Endothelial cell of umbilical vein (primary cell): ENCODE measurements around the gene PHC1.

ENCODE experiments used
- GATA2 ChIP-seq: IDR thresholded peaks from 2 replicates; pipeline ENCODE4 v1.7.0; 2011; ENCODE audit warnings: low read depth, mild to moderate bottlenecking, moderate library complexity, mixed read lengths, low read length; ENCODE audit not compliant: insufficient read length, insufficient read depth
- POLR2A ChIP-seq: IDR thresholded peaks from 2 replicates; pipeline ENCODE4 v1.6.1; 2012; ENCODE audit warnings: low read depth, mild to moderate bottlenecking, control low read depth, low read length
- TF ChIP-seq, protein P1 (sequence below), 2 donors: IDR thresholded peaks; 1 replicate in 1 of 2; 2 replicates in 1 of 2; pipeline ENCODE4 v1.5.1; 2011; ENCODE audit warnings: low read length in 2 of 2, mild to moderate bottlenecking in 2 of 2, moderate library complexity in 2 of 2, control low read depth in 1 of 2, inconsistent platforms in 1 of 2, low read depth in 1 of 2; ENCODE audit not compliant: insufficient read depth in 1 of 2; ENCODE audit errors: extremely low read depth in 1 of 2

DNA sequence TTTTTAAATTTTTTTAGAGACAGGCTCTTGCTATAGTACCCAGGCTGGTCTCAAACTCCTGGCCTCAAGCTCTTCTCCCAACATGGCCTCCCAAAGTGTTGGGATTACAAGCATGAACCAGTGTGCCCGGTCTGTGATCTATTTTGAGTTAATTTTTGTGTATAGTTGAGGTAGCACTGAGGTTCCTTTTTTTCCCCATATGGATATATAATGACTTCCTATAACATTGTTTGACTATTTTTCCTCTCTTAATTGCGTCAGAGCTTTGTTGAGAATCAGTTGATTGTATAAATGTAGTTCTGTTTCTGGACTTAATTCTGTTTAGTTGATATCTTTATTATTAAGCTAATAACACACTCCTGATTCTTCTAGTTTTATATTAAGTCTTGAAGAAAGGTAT, 43.8 kb downstream of the PHC1 start:
- no peak for TF ChIP-seq POLR2A
- TF ChIP-seq, protein P1, sequence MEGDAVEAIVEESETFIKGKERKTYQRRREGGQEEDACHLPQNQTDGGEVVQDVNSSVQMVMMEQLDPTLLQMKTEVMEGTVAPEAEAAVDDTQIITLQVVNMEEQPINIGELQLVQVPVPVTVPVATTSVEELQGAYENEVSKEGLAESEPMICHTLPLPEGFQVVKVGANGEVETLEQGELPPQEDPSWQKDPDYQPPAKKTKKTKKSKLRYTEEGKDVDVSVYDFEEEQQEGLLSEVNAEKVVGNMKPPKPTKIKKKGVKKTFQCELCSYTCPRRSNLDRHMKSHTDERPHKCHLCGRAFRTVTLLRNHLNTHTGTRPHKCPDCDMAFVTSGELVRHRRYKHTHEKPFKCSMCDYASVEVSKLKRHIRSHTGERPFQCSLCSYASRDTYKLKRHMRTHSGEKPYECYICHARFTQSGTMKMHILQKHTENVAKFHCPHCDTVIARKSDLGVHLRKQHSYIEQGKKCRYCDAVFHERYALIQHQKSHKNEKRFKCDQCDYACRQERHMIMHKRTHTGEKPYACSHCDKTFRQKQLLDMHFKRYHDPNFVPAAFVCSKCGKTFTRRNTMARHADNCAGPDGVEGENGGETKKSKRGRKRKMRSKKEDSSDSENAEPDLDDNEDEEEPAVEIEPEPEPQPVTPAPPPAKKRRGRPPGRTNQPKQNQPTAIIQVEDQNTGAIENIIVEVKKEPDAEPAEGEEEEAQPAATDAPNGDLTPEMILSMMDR (IDR thresholded peaks at IDR 0.05; ENCODE audit: extremely low read depth in 1 of 2, insufficient read depth in 1 of 2, low read depth in 1 of 2, low read length in 2 of 2), result no peak
- TF ChIP-seq GATA2, result no peak
